Transverse colon (tissue), 4 donors: ENCODE results near the gene FGF8.

ENCODE experiments used
- EP300 ChIP-seq: sonication (generic); formaldehyde crosslinking; IDR thresholded peaks from one replicate; pipeline ENCODE4 v1.6.1; 2017; ENCODE audit warnings: antibody characterized with exemption, low read depth
- POLR2A ChIP-seq: fragments of 450-650 bp; IDR thresholded peaks from one replicate; pipeline ENCODE4 v1.6.1; 2016; ENCODE audit warnings: antibody characterized with exemption, mild to moderate bottlenecking, moderate library complexity
- POLR2AphosphoS5 ChIP-seq, 3 donors: sonication (generic); formaldehyde crosslinking; IDR thresholded peaks; one replicate each; pipeline ENCODE4 v1.6.1; 2016; ENCODE audit warnings: antibody characterized with exemption in 3 of 3
- TF ChIP-seq, protein P1 (sequence below), 5 experiments: fragments of 200-600 bp in 3 of 5; fragments of 450-650 bp in 2 of 5; sonication (generic) in 3 of 5; IDR thresholded peaks; 1 replicate in 2 of 5; 2 replicates in 3 of 5; pipeline ENCODE4 v1.5.1; 2016 to 2017; ENCODE audit warnings: antibody characterized with exemption in 5 of 5, inconsistent platforms in 3 of 5, mild to moderate bottlenecking in 2 of 5, moderate library complexity in 1 of 5

DNA sequence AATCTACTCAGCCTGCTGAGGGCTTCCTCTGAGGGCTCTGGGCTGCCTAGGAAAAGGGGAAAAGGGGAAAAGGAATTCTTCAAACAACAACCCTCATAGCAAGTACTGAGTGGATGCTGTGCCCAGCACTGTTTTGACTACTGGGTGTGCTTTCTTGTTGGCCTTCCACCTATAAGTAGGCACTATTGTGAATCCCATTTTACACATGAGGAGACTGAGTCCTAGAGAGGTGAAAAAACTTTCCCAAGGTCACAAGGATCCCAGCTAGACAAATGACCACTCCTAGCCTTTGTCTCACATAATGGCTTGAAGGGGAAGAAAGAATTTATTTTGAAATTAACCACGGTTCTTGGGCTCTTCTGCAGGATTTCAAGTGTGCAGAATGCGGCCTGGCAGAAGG is 17.1 kb downstream of the FGF8 start:
- TF ChIP-seq POLR2A (no peak), EP300 (no peak), POLR2AphosphoS5 (IDR thresholded peaks at IDR 0.05) (no peak)
- TF ChIP-seq, protein P1, sequence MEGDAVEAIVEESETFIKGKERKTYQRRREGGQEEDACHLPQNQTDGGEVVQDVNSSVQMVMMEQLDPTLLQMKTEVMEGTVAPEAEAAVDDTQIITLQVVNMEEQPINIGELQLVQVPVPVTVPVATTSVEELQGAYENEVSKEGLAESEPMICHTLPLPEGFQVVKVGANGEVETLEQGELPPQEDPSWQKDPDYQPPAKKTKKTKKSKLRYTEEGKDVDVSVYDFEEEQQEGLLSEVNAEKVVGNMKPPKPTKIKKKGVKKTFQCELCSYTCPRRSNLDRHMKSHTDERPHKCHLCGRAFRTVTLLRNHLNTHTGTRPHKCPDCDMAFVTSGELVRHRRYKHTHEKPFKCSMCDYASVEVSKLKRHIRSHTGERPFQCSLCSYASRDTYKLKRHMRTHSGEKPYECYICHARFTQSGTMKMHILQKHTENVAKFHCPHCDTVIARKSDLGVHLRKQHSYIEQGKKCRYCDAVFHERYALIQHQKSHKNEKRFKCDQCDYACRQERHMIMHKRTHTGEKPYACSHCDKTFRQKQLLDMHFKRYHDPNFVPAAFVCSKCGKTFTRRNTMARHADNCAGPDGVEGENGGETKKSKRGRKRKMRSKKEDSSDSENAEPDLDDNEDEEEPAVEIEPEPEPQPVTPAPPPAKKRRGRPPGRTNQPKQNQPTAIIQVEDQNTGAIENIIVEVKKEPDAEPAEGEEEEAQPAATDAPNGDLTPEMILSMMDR (IDR thresholded peaks at IDR 0.05) = no peak
